HG03457 (cell line): ENCODE measurements around the gene TMED9.

ENCODE experiments used
- ATAC-seq: cut with Tn5 transposase; IDR thresholded peaks from one replicate; pipeline ENCODE4 v1.9.1; 2021; ENCODE audit warnings: moderate number of reproducible peaks; ENCODE audit not compliant: unreplicated experiment

Gene TMED9

GRCh38 chr5:177576169-177576568 is 15.8 kb upstream of the TMED9 start:
- no peak for ATAC-seq

- ATAC-seq, result no peak
Measured at GRCh38 chr5:177578316-177578715, 13.7 kb upstream of the TMED9 start.

DNA sequence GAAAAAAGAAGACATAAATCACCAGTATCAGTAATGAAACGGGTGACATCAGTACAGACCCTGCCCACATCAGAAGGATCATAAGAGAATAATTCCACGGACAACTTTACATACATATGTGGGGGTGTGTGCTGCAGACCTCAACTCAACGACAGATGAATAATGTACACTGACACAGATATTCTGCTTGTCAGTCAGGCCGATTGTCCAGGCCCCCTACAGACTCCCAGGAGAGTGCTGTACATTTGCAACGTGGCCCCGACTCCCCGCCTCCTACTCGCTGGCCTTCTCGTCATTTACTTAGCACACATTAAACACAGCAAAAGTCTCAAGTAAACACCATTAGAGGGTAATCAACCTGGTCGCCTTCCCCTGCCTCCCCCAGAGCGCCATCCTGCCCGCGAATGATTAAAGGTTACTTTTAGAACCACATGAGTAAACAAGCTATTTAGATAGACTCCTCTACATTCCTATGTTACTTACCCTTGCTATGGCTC is 3.5 kb upstream of the TMED9 start:
- ATAC-seq, result no peak

DNA sequence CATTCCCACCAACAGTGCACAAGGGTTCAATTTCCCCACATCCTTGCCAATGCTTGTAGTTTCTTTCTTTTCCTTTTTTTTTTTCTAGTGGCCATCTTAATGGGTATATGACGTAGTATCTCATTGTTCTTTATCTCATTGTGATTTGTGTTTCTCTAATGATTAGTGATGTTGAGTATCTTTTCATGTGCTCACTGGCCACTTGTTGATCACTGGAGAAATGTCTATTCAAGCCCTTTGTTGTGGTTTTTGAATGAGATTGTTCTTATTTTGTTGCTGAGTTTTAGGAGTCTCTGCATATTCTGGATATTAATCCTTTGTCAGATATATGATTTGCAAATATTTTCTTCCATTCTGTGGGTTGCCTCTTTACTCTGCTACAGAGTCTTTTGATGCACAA is 1.6 kb upstream of the TMED9 start:
- no peak for ATAC-seq

- no peak for ATAC-seq
Measured at GRCh38 chr5:177591690-177592009, 353 bp upstream of the TMED9 start.

- no peak for ATAC-seq
Measured at GRCh38 chr5:177592905-177593304, 902 bp downstream of the TMED9 start.

GRCh38 chr5:177593511-177593910 is 1.5 kb downstream of the TMED9 start:
- no peak for ATAC-seq

GRCh38 chr5:177594071-177594470 is 2.1 kb downstream of the TMED9 start:
- no peak for ATAC-seq

DNA sequence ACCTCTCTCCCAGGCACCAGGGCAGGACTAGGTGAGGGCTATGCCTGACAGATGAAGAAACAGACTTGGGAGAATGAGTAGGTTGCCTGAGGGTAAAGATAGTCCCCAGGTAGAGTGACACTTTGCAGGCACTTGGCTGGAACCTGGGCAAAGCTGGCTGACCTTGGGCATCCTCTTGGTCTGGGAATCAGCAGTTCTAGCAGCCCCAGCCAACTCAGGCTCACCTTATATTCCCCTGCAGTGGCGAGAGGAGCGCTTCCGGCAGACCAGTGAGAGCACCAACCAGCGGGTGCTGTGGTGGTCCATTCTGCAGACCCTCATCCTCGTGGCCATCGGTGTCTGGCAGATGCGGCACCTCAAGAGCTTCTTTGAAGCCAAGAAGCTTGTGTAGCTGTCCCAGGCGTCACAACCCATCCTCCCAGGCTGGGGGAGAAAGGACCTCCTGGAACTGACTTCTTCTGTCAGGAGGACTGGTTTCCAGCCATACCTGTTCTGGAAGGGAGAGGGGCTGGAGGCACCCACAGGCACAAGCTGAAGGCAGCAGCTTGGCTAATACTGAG is 3.1 kb downstream of the TMED9 start:
- ATAC-seq, result no peak

DNA sequence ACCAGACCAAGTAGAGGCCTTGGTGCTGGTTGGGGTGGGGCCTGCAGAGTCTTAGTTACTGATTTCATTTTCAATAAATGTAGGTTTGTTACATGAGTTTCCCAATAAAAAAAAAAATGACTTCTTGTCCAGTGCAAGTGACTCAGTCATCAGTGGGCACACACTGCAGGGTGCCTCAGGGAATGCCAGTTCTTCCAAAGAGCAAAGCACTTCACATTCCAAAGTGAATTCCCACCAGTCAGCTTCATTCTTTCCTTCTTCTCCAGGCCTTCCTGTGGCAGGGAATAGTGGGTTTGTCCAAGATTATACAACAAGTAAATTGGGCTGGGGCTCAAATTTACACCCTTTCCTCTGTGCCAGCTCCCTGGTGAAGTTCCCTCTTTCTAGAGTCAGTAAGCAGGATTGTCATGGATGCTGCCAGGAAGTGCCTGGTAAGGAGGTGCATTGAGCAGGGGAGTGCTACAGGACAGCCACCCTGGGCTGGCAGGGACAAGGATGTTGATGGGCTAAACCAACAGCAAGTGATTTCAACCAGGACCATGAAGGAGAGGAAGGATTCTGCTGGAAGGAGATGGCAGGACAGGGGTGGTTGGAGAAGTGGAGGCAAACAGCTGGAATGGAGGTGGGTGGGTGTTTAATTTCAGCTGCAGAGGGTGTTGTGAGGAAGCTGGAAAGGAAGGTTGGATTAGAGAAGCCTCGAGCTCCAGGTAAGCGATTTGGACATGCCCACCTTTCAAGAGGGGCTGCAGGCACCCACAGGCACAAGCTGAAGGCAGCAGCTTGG is 4.2 kb downstream of the TMED9 start:
- no peak for ATAC-seq

DNA sequence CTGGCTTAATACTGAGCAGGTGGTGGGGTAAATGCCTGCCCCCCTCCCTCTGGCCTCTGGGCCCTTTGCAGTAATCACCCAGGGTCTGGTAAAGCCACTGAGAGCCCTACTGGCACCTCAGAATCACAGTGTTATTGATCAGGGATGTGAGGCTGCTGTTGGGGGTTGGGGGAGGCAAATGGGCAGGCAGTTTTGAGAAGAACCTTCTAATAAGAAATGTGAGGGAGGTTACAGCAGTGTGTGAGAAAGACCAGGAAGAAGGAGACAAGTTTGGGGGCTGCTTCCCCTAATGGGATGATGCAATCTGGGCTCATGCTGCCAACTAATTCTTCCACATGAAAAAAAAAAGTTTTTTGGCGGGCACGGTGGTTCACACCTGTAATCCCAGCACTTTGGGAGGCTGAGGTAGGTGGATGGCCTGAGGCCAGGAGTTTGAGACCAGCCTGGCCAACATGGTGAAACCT is 4.8 kb downstream of the TMED9 start:
- no peak for ATAC-seq

DNA sequence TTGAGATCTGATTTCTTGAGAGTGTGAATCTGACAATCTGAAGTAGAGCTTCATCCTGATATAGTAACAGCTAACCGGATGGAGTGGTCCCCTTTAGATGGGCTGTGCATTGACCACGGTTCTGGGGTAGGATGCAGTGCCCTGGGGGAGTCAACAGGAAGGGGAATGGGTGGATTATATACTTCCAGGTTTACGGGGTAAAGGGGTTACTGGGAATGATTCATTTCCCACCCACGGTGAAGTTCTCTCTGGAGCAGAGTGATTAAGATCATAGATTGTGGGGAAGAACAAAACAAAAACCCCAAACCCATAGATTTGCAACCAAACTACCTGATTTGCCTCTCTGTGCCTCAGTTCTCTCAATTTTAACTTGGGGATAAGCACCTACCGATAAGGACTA is 6.5 kb downstream of the TMED9 start:
- no peak for ATAC-seq

DNA sequence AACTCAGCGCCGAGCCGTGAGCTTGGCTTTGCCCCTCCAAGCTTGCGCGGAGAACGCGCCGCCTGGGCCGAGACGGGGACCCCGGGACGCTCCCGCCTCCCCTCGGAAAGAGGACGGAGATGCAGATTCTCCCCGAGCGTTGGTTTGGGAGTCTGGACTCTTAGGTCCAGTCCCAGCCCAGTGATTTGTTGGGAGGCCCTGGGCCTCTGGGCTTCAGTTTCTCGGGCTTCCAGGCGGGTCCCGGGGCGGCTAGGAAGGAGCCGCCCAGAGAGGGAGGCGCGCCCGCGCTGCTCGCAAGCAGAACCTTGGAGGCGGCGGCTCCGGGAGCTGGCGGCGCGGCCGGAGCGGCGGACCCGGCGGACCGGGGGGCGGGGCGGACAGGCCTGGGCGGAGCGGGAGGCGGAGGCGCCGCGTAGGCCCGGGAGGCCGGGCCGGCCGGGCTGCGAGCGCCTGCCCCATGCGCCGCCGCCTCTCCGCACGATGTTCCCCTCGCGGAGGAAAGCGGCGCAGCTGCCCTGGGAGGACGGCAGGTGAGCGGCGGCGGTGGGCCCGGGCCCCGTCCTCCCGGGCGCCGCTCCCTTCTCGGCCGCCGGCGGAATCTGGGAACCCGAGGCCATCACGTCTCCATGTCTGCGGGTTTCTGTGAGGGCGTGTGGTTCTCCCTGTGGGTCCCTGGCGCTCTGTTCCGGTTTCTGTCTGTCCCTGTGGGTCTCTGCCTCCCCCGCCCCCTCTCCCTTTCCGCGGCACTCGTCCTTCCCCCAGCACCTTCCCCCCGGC is 7.9 kb downstream of the TMED9 start, which contains the start of gene B4GALT7:
B4GALT7 (plus strand) TSS at position 402 of the 777 bp plus-strand sequence; CDS start at position 481, 79 bp downstream.
- ATAC-seq, result peak; percentile 72

DNA sequence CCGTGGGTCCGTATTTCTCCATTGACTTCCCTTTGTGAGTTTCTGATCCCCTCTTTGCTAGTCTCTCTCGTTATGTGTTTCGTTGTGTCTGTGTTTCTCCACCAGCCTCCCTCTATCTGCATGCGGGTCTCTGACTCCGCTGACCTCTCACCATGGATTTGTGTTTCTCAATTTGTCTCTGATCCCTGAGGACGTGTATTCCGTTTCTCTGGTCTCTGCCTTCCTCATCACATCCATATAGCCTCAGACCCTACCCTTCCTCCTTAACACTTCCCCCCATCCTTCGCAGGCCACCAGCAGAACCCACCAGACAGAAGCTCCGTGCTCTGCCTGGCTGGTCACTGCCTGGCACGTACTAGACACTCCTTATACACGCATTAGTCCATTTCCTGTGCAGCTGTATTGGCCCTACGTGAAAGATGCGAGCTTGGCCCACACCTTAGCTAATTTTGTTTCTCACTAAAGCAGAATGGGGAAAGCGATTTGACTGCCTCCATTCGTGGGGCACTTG is 8.6 kb downstream of the TMED9 start:
- no peak for ATAC-seq

DNA sequence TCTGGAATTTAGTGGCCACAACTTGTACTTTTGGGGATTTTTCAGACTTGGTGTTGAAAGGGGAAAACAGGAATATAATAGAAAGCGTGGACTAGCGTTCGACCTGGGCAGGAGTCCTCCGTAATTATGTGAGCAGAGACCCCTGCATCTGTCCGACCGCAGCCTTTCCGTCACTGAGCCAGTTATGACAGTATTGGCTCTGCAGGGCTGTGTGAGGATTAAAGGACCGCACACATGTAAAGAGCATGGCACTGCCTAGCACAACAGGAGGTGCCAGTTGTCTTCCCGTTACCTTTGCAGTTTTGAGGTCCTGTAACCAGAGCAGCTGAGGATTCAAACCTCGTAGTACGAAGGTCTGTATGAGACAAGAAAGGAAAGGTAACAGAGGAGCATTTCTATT is 9.1 kb downstream of the TMED9 start:
- no peak for ATAC-seq

- no peak for ATAC-seq
Measured at GRCh38 chr5:177601577-177602457, 9.8 kb downstream of the TMED9 start.

- ATAC-seq, result no peak
Measured at GRCh38 chr5:177602458-177602830, 10.4 kb downstream of the TMED9 start.

GRCh38 chr5:177603631-177604030 is 11.6 kb downstream of the TMED9 start:
- no peak for ATAC-seq

GRCh38 chr5:177604116-177604521 is 12.1 kb downstream of the TMED9 start:
- ATAC-seq, result no peak

GRCh38 chr5:177604656-177605055 is 12.7 kb downstream of the TMED9 start:
- ATAC-seq, result no peak

- ATAC-seq, result no peak
Measured at GRCh38 chr5:177605078-177605477, 13.1 kb downstream of the TMED9 start.
